ENCODE results near the gene CLEC3A. TPM values are rescaled to one million over a fixed set of nuclear protein-coding genes. Genes with fewer than 3 reads are reported as not detected.

CLEC3A gene
- total RNA-seq, 2 experiments from 2014 or later, result not detected

DNA sequence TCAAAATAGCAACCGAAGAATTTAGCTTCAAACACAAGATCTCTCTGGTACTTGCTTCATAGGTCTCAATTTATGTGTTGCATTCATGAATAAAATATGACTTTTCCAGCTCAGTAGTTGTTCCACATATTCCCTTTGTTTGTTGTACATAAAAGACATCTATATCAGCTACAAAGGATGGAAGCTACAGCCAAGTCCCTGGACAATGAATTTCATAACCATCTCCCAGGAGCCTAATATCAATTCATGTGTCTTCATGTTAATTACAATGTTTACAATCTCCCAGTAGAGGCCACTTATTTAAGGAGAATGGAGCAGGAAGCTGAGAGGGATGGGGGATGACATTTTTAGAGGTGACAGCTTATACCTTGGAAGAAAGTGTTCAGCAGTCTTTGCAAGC is 3.3 kb downstream of the CLEC3A start:
- H3K27me3 Mint-ChIP-seq, result peaks cover 16% of the 10 kb centered on the region
- H3K4me3 Mint-ChIP-seq, result no peak overlapping the region
- POLR2A ChIA-PET, result no interaction called here
- H3K4me1 Mint-ChIP-seq (ENCODE audit: low read depth), result no peaks in the 10 kb centered on the region
- intact Hi-C loops (cut with micrococcal nuclease), result no loop called here
- no peaks in the 10 kb centered on the region for H3K36me3 Mint-ChIP-seq (ENCODE audit: low read depth)
- no peak for ATAC-seq
- CTCF ChIA-PET, result interaction anchor here (2.3 kb wide), 1 partner anchor 22 kb away, joined by 11 read pairs; no protein-coding TSS in a partner anchor
- H3K27ac Mint-ChIP-seq, result no peak overlapping the region
- H3K9me3 Mint-ChIP-seq, result no peaks in the 10 kb centered on the region
- DNase-seq, result no peak
- TF ChIP-seq CTCF (IDR thresholded peaks at IDR 0.05), result no peak

GRCh38 chr16:78028018-78028417 is 5.7 kb downstream of the CLEC3A start:
- Mint-ChIP-seq H3K4me3 (no peak overlapping the region), H3K4me1 (ENCODE audit: low read depth) (no peaks in the 10 kb centered on the region), H3K9me3 (no peaks in the 10 kb centered on the region), H3K27me3 (peaks cover 13% of the 10 kb centered on the region), H3K27ac (no peak overlapping the region), H3K36me3 (ENCODE audit: low read depth) (no peaks in the 10 kb centered on the region)
- POLR2A ChIA-PET, result no interaction called here
- DNase-seq (no peak), ATAC-seq (no peak)
- TF ChIP-seq CTCF (IDR thresholded peaks at IDR 0.05), result no peak
- intact Hi-C loops (cut with micrococcal nuclease), result no loop called here
- CTCF ChIA-PET, result interaction anchor here (1.5 kb wide), 1 partner anchor 25 kb away, joined by 6 read pairs; no protein-coding TSS in a partner anchor

GRCh38 chr16:78034530-78034929 is 12.2 kb downstream of the CLEC3A start:
- intact Hi-C loops (cut with micrococcal nuclease), result no loop called here
- Mint-ChIP-seq H3K27ac (no peak overlapping the region), H3K4me3 (no peak overlapping the region)

DNA sequence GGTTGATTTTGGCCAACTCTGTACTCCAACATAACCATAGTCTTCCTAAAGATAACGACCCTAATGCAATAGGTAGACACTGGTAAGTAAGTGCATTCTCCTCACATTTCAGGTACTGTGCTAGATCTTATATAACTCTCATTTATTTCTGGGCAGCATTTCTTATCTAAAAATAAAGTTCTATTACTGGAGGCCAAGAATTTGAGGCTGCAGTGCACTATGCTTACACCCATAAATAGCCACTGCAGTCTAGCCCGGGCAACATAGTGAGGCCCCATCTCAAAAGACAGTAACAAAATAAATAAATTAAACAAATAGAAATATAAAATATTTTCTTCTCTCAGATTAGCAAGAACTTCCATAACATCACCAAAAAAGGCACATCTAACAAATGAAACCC is 12.7 kb downstream of the CLEC3A start:
- no peaks in the 10 kb centered on the region for H3K9me3 Mint-ChIP-seq
- no peak for ATAC-seq
- H3K36me3 Mint-ChIP-seq (ENCODE audit: low read depth), result no peaks in the 10 kb centered on the region
- no peak overlapping the region for H3K27ac Mint-ChIP-seq
- ChIA-PET POLR2A (no interaction called here), CTCF (no interaction called here)
- no peaks in the 10 kb centered on the region for H3K4me1 Mint-ChIP-seq (ENCODE audit: low read depth)
- DNase-seq, result no peak
- TF ChIP-seq CTCF (IDR thresholded peaks at IDR 0.05), result no peak
- H3K4me3 Mint-ChIP-seq, result no peak overlapping the region
- intact Hi-C loops (cut with micrococcal nuclease), result no loop called here
- H3K27me3 Mint-ChIP-seq, result peaks cover 4% of the 10 kb centered on the region

More at GRCh38 chr16:78034530-78034929, 12.2 kb downstream of the CLEC3A start:
- DNase-seq, result no peak
- TF ChIP-seq CTCF (IDR thresholded peaks at IDR 0.05), result no peak
- ChIA-PET CTCF (no interaction called here), POLR2A (no interaction called here)
- ATAC-seq, result no peak
- Mint-ChIP-seq H3K9me3 (no peaks in the 10 kb centered on the region), H3K4me1 (ENCODE audit: low read depth) (no peaks in the 10 kb centered on the region), H3K27me3 (peaks cover 4% of the 10 kb centered on the region), H3K36me3 (ENCODE audit: low read depth) (no peaks in the 10 kb centered on the region)

DNA sequence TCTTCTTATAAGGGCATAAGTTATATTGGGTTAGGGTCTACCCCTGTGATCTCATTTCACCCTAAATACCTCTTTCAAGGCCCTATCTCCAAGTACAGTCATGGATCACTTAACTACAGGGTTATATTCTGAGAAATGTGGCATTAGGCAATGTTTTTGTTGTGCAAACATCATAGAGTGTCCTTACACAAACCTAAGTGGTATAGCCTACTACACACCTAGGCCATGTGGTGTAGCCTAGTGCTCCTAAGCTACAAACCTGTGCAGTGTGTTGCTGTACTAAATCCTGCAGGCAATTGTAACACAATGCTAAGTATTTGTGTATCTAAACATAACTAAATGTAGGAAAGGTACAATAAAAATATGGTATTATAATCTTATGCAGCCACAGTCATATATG is 18.0 kb downstream of the CLEC3A start:
- ChIA-PET CTCF (no interaction called here), POLR2A (no interaction called here)
- Mint-ChIP-seq H3K27ac (no peak overlapping the region), H3K9me3 (no peaks in the 10 kb centered on the region), H3K4me3 (no peak overlapping the region), H3K4me1 (ENCODE audit: low read depth) (no peaks in the 10 kb centered on the region), H3K27me3 (peaks cover 14% of the 10 kb centered on the region), H3K36me3 (ENCODE audit: low read depth) (no peaks in the 10 kb centered on the region)
- no peak for TF ChIP-seq CTCF (IDR thresholded peaks at IDR 0.05)
- ATAC-seq (no peak), DNase-seq (no peak)
- intact Hi-C loops (cut with micrococcal nuclease), result no loop called here

All from activated CD8-positive, alpha-beta T cell treated with anti-CD3 and anti-CD28 coated beads for 36 hours (primary cell).